Measurements from ENCODE around the gene COX4I2.
"Not testable (repeated sequence)": the region's sequence is repeated elsewhere in the genome, so short reads cannot be mapped to it uniquely, and the experiment has no call there.

Gene COX4I2

GRCh38 chr20:31608251-31608945 is 29.3 kb upstream of the COX4I2 start:
- no peak for DNase-seq

GRCh38 chr20:31612271-31612640 is 25.5 kb upstream of the COX4I2 start:
- DNase-seq, result not testable (repeated sequence)

GRCh38 chr20:31615416-31615815 is 22.3 kb upstream of the COX4I2 start:
- DNase-seq, result no peak

GRCh38 chr20:31617432-31618104 is 20.1 kb upstream of the COX4I2 start:
- no peak for DNase-seq

GRCh38 chr20:31620246-31620645 is 17.5 kb upstream of the COX4I2 start:
- no peak for DNase-seq

GRCh38 chr20:31623123-31623505 is 14.6 kb upstream of the COX4I2 start:
- not testable (repeated sequence) for DNase-seq

- not testable (repeated sequence) for DNase-seq
Observed at GRCh38 chr20:31626534-31626933, 11.2 kb upstream of the COX4I2 start.

GRCh38 chr20:31628057-31628456 is 9.7 kb upstream of the COX4I2 start:
- not testable (repeated sequence) for DNase-seq

- DNase-seq, result no peak
Observed at GRCh38 chr20:31630187-31630790, 7.4 kb upstream of the COX4I2 start.

- DNase-seq, result no peak
Observed at GRCh38 chr20:31632548-31633338, 5.0 kb upstream of the COX4I2 start.

GRCh38 chr20:31633339-31633914 is 4.3 kb upstream of the COX4I2 start:
- DNase-seq, result no peak

GRCh38 chr20:31638317-31638716 is 605 bp downstream of the COX4I2 start:
- no peak for DNase-seq

- DNase-seq, result no peak
Observed at GRCh38 chr20:31638816-31639215, 1.1 kb downstream of the COX4I2 start.

GRCh38 chr20:31640259-31640658 is 2.5 kb downstream of the COX4I2 start:
- DNase-seq, result no peak

- DNase-seq, result no peak
Observed at GRCh38 chr20:31641391-31641790, 3.7 kb downstream of the COX4I2 start.

GRCh38 chr20:31642837-31643236 is 5.1 kb downstream of the COX4I2 start:
- no peak for DNase-seq

GRCh38 chr20:31643522-31643921 is 5.8 kb downstream of the COX4I2 start:
- no peak for DNase-seq

- DNase-seq, result no peak
Observed at GRCh38 chr20:31644701-31645100, 7.0 kb downstream of the COX4I2 start.

GRCh38 chr20:31648104-31648503 is 10.4 kb downstream of the COX4I2 start:
- DNase-seq, result not testable (repeated sequence)

GRCh38 chr20:31652917-31653396 is 15.2 kb downstream of the COX4I2 start:
- DNase-seq, result no peak

- DNase-seq, result no peak
Observed at GRCh38 chr20:31653561-31653960, 15.8 kb downstream of the COX4I2 start.

GRCh38 chr20:31654534-31654933 is 16.8 kb downstream of the COX4I2 start:
- DNase-seq, result no peak
